DMS114 treated with DMSO at 0.1 percent for 48 hours (cell line): ENCODE results near the gene SDK1.

ENCODE experiments used
- DNase-seq: peaks from one replicate; lab custom pipeline; 2025; ENCODE audit not compliant: unreplicated experiment; lab: John Stamatoyannopoulos, UW

Gene SDK1

GRCh38 chr7:4181446-4181845 lies 880.4 kb downstream of the SDK1 start:
- DNase-seq, result no peak

- DNase-seq, result no peak
Observed at GRCh38 chr7:4182605-4183300, 881.7 kb downstream of the SDK1 start.

DNA sequence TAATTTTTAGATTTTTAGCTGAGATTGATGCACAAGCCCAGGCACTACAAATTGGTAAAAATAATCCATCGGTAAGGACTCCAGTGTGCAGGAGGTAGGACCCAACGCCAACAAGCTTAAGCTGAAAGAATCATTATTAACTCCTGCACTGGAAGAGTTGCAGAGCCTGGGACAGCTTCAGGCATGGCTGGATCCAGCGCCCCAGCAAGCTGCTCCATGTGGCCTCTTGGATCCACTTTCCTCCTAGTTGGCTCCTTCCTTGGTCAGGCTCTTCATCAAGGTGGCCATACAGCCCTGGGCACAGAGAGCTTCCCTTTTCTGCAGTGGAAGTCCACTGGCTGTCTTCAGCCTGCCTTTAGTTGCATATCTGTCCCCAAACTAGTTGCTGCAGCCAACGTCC lies 883.6 kb downstream of the SDK1 start:
- DNase-seq, result no peak

DNA sequence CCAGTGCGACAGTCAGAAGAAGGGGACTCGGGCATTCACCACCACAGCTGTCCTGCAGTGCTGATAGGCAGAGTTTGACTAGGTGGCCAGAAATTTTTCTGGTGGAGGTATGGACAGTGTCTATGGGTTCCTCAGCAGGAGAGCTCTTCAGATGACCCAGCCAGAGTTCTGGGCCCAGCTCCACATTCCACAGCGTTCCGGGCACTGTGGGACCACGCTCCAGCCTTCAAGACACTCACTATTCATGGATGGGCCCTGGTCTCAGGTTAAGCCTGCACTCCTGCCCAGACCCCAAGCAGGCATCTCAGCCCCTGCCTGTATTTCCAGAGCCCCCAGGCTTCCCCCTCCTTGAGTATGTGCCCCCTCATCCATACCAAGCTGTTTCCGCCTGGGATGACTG lies 884.1 kb downstream of the SDK1 start:
- no peak for DNase-seq

DNA sequence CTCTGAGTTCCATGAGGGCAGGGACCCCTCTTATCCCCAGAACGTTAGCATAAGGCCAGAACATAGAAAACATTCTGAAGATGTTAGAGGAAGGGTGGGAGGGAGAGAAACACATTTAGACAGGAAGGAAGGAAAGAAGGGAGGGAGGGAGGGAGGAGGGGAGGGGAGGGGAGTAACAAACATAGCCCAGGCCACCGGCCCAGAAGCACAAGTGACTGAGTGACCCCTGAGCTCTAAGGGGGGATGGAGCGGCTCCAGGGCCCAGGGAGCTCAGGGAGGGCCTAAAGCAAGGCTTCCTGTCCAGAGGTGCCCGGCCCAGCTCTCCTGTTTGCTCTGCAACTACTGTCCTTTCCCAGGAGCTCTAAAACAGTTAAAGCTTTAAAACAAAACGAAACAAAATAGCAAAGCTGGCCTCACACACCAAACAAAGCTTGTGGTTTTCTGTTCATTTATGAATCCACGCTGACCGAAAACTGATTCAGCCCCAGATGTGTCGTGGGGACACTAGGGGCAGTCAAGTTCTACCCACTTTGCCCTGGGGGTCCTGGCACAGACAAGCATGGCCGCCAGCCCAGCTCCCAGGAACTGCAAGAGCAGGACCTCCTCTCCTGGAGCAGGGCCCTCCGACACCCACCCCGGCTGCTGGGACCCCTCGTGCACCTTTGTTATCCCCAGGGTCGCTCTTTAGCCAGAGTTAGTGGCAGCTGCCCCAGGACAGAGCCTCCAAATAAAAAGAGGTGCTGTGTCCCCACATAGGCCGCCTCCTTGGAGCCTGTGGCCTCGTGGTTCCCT lies 884.9 kb downstream of the SDK1 start:
- no peak for DNase-seq

- DNase-seq, result no peak
Observed at GRCh38 chr7:4186513-4186780, 885.4 kb downstream of the SDK1 start.

DNA sequence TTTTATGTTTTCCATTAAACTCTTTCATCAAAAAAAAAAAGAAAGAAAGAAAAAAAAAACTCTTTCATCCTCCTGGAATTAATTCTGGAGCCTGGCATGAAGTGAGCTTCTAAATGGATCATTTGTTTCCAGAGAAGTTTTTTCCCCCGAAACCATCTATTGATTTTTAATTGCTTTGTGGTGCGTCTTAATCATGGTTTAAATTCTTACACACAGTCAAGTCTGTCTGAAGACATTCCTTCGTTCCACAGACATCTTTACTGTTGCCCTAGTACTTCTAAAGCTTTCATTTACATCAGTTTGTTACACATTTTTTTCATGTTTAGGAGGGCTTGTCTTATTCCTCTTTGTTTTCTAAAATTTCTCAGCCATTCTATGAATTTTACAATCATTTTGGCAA lies 887.6 kb downstream of the SDK1 start:
- DNase-seq, result no peak

DNA sequence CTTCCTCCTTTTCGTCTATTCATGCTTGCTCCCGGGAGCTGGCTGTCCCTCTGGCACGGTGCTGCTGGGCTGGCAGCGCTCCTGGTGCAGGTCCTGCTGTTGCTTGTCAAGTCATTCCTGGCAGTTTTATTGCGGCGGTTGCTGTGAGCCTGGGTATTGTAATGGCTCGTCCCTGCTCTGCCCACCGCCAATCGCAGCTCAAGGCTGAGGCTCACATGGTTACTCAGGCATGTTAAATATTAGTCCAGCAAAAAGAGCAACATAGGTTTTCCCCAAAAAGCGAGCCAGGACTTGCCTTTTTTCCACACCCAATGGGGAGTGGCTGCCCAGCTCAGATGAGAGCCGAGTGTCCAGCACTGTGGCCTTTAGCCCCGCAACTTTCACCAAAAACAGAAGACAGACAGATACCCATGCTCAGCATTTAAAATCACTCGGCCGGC lies 888.1 kb downstream of the SDK1 start:
- no peak for DNase-seq

DNA sequence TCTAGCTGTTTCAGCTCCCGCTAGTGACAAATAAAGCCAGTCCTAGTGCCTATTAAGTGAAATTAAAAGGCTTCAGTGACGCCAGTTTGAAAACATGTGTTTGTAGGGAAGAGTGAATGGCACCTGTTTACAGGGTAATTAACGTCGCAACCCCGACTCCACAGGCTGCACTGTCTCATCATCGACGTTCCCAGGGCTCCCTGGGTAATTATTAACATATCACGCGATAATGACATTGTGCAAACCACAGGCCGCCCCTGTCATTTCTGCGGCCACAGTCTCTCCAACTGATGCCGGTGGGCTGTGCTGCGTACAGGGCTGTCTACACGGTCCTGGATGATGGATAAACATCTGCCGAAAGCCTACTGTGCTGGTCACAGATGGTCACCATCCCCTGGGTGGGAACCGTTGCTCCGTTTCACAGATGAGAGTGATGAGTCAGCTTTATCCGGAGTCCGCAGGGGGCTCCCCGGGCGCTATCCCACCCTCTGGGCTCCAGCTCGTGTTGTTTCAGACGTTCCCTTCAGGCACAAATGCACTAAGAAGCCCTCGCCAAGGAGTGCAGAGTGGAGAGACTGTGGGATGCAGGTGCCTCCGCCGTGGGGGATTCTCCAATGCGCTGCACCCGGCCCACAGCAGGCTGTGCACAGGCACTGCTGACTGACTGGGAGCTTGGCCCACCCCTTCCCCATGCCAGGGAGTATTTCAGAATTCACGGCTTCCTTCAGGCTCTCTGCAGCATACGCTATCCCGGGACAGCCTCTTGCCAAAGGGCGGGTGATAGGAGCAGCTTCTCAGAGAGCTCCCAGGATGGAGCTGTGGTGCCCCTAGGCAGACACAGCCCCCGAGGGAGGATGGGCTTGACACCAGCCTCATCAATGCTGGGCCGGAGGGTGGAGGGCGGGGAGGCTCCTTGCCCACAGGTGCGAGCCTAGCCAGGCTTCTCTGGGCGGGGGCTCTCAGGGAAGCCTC lies 889.2 kb downstream of the SDK1 start:
- DNase-seq, result no peak

GRCh38 chr7:4191046-4191445 lies 890.0 kb downstream of the SDK1 start:
- DNase-seq, result no peak

DNA sequence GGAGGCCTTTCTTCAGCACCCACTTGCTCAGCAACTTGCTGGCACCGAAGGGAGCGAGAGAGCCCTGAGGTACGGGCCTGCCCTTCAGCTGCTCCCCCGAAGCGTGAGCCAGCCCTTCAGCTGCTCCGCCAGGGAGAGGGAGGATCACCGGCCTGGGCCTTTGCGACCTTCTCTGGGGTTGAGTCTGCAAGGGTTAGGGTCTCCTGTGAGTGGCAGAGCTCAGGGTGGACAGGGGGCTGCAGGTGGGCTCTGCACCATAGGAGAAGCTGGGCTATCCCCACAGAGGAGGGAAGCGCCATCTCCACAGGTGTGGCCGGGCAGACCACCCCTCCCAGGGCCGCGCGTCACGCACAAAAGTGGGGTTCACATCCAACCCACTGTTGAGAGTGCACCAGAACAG lies 890.5 kb downstream of the SDK1 start:
- no peak for DNase-seq

DNA sequence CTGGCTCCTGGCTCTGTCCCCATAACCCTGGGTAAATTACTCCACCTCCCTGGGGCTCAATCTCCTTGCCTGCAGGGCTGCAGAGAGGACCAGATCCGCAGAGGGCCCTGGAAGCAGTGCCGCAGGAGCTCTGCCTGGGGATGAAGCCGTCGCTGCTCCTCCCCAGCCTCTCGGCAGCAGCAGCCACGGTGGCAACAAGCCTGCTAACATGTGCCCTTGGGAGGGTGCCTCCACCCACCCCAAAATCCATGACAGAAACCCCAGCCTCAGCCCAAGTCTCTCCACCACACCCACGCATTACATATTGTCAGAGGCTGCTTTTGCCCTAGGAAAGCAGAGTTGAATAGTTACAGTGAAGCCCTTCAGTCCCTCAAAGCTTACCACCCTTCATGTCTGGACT lies 894.6 kb downstream of the SDK1 start:
- DNase-seq, result no peak

DNA sequence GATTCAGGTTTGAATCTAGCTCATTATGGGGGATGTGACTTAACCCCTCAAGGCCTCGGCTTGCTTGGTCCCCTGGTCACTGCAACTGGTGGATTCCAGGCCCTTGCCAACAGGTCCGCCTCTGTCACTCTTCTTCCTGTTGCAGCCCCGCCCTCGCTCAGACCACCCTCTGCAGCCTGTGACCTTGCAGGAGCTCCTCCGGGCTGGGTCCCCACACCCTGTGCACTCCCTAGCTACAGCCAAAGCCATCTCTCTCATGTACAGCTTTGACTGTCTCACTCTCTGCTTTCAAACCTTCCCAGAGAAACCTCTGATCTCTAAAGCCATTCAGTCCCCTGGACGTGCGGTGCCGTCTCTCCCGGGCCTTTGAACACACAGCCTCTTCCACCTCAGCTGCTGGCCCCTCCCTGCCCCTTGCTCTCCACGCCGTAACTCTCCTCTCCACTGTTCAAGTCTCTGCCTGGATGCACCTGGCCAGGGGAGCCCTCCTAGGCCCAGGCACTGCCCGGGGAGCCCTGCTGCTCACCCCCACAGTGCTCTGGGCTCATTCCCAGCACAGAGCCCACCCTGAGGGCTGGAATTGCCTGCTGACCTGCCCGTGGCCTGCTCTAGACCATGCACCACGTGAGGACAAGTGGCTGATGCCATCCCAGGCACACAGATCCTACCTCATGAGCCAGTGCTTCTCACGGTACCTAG lies 895.2 kb downstream of the SDK1 start:
- no peak for DNase-seq

DNA sequence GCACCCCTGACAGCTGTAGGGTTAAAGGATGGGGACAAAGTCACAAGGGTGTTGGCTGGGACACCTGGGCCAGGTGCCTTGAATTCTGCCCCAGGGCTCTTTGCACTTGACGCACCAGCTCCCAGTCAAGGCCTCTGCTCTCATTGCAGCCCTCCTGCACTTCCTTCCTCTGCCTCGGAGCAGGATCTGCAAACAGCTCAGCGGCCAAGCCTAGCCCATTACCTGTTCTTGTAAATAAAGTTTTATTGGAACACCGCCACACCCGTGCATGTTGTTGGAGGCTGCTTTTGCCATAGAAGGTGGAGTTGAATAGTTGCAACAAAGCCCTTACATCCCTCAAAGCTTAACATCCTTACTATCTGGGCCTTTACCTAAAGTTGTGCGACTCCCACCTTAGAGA lies 897.2 kb downstream of the SDK1 start:
- no peak for DNase-seq

DNA sequence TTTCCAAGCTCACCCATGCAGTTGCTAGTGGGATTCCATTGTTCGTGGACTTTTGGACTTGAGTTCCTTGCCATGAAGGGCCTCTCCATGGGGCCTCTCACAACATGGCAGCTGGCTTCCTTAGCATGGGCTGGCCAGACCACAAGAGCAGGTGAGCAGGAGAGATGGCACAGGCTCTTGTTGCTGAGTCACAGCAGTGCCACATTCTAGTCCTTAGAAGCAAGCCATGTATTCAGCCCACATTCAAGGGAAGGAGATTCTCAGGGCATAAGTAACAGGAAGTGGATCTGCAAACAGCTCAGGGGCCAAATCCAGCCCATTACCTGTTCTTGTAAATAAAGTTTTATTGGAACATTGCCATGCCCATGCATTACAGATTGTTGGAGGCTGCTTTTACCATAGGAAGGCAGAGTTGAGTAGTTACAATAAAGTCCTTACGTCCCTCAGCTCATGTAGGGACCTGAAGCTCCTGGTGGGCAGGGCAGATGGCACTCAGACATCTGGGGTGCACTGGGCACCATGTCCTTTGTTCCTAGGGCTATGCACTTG lies 899.6 kb downstream of the SDK1 start:
- no peak for DNase-seq

- DNase-seq, result no peak
Observed at GRCh38 chr7:4201566-4201965, 900.5 kb downstream of the SDK1 start.

- DNase-seq, result no peak
Observed at GRCh38 chr7:4202154-4202736, 901.2 kb downstream of the SDK1 start.

DNA sequence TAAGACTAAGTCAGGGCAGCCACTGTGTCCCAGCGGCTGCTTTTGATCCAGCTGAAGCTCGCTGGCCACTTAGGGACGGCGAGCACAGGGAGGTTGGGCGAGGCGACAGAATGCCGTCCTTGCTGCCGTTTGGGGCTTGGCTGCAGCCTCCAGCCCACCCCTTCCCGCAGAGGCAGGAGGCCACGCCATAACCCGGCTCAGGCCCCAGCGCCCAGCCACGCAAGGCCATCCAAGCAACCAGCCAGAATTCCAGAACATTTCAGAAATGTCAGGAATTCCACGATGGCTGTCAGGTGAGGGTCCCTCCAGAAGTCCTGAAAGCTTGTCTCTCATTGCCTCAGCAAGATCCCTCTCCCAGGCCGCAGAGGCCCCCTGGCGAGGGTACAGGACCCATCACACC lies 901.9 kb downstream of the SDK1 start:
- no peak for DNase-seq

DNA sequence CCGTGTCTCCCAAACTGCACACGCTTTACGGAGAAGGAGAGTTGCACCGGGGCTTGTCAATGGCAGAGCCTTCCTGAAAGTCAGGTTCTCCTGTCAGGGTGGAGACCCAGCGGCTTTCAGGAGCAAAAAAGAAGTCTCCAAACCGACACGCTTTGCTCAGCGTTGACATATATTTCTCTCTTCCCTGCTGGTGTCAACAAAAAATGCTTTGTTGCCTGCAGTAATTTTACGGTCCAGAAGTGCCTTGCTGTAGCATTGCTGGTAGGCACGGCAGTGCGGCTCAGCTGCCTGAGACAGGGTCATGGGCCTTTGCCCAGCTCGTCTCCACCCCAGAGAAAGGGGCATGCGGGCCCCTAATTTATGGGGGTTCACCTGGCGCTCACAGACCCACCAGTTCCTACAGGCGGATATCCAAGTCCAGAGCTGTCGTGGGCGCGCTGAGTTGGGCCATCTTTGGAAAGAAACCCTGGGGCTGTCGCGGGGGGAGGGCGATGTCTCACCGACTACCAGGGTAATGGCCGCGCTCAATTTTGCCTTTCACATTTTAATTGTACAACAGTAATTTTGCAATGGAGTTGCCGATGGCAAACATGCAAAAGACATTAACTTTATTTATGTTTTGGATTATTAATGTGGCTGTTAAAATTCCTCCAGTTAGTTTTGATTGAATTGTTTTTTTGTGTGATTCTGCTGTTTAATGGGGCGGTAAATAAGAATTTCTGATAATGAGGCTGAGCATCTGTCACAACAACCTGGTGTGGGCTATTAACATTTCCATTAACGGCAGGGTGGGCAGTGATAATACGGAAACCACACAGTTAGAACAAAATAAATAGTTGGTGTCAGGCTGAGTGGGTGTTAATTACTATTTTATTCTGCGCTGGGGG lies 902.8 kb downstream of the SDK1 start:
- no peak for DNase-seq
